HG03354 (cell line): ENCODE data around the gene TMEM38A.
"Not testable (repeated sequence)": the region's sequence is repeated elsewhere in the genome, so short reads cannot be mapped to it uniquely, and the experiment has no call there.

Source experiments
- ATAC-seq: cut with Tn5 transposase; IDR thresholded peaks from one replicate; pipeline ENCODE4 v1.9.1; 2021; ENCODE audit warnings: mild to moderate bottlenecking; ENCODE audit not compliant: unreplicated experiment, poor library complexity, severe bottlenecking

The TMEM38A gene

DNA sequence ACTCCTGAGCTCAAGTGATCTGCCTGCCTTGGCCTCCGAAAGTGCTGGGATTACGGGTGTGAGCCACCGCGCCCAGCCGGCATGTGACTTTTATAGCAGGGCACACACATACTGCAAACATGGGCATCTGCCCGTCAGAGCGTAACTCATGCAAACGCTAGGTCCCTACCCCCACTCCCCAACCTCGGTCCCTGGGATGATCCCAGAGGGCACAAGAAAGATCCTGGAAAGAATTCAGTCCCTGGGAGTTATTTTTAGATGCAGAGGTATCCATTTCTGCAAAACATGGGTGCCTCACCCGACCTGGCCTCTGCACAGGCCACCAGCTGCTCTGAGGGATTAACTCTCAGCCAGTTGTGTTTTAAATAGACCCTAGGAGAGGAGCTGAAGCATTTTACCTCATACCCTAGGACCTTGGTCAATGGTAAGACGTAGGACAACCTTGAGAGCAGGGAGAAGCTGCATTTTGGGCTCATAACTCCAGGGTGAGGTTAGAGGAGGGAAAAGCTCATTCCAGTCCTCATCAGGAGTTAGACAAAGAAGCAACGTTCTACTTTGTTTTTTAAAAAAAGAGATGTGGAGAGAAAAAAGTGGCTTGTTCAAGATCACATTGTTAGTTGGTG, 10.8 kb downstream of the TMEM38A start:
- no peak for ATAC-seq

DNA sequence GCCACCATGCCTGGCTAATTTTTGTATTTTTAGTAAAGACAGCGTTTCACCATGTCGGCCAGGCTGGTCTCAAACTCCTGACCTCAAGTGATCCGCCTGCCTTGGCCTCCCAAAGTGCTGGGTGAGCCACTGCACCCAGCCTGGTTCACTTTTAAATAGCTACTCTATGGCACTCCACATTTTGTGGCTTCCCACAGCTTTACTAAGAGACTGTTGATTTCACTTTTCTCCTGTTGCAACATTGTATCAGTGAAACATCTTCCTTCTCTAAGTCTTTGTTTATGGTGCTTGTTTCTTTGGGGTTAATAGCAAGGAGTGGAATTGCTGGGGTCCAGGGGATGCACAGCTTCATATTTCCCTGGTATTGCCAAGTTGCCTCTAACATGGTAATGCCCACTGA, 12.3 kb downstream of the TMEM38A start:
- no peak for ATAC-seq

DNA sequence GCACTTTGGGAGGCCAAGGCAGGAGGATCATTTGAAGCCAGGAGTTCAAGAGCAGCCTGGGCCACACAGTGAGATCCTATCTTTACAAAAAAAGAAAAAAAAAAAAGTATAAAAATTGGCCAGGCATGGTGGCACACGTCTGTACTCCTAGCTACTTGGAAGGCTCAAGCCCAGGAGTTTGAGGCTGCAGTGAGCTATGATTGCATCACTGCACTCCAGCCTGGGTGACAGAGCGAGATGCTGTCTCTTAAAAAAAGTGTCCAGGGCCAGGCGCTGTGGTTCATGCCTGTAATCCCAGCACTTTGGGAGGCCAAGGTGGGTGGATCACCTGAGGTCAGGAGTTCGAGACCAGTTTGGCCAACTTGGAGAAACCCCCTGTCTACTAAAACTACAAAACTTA, 12.9 kb downstream of the TMEM38A start:
- not testable (repeated sequence) for ATAC-seq

DNA sequence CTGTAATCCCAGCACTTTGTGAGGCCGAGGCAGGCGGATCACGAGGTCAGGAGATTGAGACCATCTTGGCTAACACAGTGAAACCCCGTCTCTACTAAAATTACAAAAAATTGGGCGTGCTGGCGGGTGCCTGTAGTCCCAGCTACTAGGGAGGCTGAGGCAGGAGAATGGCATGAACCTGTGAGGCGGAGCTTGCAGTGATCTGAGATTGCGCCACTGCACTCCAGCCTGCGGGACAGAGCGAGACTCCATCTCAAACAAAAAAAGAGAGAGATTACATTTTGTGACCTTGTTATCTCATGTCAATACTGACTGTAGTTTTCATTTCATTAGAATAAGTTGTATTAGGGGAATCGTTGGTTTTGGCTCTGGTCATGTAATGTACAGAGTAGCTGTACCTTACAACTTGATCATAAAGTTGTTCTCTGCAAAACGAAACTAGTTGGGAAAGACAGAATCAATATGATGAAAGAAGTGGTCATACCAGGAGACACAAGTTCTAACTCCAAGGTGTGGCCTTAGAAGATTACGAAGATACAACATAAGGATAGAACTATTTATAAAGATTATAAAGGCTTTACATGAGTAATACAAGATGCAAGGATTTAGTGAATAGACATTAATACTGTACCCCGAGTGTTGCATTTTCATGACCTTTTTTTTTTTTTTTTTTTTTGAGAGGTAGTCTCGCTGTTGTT, 15.3 kb downstream of the TMEM38A start:
- ATAC-seq = no peak

DNA sequence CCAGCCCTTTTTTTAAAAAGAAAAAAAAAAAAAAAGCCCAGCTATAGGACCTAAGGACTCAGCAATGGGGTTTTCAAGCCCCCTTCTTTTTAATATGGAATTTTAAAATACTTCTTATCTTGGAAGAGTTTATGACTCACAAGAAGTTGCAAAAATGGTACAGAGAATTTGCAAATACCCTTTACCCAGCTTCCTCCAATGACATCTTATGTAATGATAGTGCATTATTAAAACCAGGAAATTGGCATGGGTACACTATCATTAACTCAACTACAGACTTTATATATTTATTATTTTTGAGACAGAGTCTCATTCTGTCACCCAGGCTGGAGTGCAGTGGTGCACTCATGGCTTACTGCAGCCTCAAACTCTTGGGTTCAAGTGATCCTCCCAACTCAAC, 16.1 kb downstream of the TMEM38A start:
- ATAC-seq = no peak

DNA sequence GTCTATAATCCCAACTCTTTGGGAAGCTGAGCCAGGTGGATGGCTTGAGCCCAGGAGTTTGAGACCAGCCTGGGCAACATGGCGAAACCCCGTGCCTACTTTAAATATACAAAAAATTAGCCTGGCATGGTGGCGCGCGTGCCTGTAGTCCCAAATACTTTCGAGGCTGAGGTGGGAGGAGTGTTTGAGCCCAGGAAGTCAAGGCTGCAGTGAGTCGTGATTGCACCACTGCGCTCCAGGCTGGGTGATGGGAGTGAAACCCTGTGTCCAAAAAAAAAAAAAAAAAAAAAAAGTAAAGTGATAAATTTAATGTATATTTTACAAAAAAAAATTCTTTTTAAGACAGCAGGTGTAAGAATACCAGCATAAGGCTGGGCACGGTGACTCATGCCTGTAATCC, 17.6 kb downstream of the TMEM38A start:
- no peak for ATAC-seq

DNA sequence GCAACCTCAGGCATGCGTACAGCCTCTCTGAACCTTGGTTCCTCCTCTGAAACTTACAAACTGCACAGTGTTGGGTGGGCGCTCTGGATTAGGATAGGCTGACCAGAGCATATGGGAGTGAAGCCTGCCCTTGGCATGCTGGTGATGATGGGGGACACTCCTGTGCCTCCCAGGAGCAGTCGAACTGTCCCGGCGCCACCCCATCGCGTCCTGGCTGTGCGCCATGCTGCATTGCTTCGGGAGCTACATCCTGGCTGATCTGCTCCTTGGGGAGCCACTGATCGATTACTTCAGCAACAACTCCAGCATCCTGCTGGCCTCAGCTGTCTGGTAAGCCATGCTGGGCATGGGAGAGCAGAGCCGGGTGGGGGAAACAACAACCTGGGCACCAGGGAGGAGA, 18.9 kb downstream of the TMEM38A start:
- ATAC-seq = no peak

DNA sequence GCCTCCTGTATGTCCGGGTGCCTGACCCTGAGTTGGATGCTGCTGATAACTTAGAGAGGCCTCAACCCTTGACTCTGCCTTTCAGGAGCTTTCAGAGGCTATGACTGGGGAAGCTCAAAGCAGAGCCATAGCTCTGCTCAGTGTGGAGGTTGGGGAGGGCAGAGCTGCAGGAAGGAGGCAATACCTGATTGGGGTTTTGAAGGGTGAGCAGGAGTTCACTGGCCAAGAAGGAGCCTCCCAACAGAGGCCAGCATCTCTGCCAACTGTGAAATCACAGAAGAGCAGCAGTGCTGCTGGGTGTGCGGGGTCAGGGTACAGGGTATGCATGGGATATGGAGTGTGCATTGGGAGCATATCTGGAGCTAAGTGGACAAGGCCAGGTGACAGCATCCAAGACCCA, 21.6 kb downstream of the TMEM38A start:
- no peak for ATAC-seq

DNA sequence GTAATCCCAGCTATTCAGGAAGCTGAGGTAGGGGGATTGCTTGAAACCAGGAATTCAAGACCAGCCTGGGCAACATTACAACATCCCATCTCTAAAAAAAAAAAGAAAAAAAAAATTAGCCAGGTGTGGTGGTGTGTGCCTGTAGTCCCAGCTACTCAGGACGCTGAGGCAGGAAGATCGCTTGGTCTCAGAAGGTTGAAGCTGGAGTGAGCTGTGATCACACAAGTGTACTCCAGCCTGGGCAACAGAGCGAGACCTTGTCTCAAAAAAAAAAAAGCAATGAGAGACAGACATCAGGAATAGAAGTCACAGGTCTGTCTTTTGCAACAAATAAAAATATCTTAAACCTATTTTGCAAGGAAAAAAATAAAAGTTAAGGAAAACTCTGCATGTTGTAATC, 23.3 kb downstream of the TMEM38A start:
- no peak for ATAC-seq

DNA sequence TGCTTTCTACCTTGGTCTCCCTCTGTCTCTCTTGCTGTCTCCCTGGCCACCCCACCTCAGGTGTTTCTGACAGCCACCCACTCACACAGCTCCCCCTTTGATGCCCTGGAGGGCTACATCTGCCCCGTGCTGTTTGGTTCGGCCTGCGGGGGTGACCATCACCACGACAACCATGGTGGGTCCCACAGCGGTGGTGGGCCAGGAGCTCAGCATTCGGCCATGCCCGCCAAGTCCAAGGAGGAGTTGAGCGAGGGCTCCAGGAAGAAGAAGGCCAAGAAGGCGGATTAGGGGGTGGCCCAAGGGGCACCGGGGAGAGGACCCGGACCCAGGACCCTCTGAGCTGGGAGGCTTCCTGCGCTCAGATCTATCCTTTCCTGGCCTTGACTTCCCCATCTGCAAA, 27.1 kb downstream of the TMEM38A start:
- ATAC-seq = no peak

DNA sequence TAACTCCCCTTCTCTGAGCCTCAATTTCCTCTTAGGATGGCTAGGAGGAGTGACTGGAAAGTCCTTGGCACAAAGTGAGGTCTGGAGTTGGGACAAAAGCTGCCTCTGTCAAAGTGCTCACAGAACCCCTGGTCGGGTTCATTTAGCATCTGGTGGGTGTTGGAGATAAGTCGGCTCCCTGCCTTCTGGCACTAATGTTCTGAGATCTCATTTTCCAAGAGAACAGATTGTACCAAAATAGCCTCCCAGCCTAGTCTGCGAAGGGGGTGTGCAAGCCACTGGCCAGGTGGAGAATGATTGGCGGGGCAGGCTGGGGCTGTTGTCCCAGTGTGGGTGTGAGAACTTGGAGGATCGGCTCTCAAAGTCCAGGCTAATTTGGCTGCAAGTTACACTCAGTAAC, 38.0 kb downstream of the TMEM38A start:
- ATAC-seq = no peak

DNA sequence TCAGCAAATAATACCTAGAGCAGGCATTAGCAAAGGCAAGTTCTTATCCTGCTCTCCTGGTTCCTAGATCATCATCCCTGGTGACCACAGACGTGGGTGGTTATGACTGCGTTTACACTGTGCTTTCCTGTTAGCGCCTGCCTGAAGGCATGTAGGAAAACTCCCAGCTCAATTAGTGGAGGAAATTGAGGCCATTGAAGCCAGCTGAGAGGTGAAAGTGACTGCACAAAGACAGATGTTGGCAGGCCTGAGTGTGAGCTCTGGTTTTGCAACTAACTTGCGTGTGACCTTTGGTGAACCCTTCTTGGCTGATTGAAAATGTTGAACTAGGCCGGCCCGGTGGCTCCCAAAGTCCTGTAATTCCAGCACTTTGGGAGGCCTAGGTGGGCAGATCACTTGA, 41.2 kb downstream of the TMEM38A start:
- no peak for ATAC-seq

DNA sequence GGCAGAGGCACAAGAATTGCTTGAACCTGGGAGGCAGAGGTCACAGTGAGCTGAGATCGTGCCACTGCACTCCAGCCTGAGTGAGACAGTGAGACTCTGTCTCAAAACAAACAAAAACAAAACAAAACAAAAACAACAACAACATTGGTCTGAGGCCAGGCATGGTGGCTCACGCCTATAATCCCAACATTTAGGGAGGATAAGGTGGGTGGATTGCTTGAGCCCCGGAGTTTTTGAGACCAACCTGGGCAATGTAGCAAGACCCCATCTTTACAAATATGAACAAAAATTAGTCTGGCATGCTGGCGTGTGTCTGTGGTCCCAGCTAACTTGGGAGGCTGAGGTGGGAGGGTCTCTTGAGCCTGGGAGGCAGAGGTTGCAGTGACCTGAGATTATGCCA, 42.7 kb downstream of the TMEM38A start:
- ATAC-seq = no peak

DNA sequence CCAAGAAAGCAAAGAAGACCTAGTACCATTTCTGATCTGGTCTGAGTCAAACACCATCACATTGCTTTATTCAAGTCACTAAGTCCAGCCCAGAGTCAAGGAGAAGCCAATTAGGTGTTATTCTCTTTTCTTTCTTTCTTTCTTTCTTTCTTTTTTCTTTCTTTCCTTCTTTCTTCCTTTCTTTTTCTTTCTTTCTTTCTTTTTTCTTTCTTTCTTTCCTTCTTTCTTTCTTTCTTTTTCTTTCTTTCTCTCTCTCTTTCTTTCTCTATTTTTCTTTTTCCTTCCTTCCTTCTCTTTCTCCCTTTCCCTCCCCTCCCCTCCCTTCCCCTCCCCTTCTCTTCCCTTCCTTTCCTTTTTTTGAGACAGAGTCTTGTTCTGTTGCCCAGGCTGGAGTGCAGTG, 49.9 kb downstream of the TMEM38A start:
- not testable (repeated sequence) for ATAC-seq

DNA sequence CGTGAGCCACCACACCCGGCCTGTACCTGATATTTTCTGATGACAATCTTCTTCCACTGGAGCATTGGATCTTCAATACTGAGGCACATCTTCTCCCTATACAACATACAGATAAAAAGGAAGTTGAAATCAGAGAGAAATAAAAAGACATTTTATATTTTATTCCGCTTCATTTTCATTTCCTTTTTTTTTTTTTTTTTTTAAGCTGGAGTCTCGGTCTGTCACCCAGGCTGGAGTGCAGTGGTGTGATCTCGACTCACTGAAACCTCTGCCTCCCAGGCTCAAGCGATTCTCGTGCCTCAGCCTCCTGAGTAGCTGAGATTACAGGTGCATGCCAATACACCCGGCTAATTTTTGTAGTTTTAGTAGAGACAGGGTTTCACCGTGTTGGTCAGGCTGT, 51.4 kb downstream of the TMEM38A start:
- not testable (repeated sequence) for ATAC-seq

DNA sequence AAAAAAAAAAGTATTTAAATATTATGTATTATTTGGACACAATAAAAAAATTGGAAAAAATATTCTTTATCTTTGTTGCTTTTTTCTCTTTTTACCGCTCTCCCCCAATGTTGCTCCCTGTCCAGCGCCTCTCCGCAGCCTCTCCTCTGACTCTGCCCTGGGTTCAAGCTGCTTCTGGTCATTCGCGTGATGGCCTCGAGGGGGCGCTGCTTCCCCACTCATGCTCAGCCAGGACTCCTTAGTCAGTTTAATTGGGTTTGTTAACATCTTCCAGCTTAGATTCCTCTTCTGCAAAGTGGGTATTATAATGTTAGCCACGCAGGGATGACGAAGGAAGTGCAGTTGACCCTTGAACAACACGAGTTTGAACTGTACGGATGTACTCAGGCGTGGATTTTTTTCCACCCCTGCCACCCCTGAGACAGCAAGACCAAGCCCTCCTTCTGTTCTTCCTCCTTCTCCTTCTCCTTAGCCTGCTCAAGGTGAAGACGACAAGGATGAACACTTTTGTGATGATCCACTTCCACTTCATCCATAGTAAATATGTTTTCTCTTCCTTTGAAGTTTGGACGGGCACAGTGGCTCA, 53.9 kb downstream of the TMEM38A start:
- no peak for ATAC-seq

DNA sequence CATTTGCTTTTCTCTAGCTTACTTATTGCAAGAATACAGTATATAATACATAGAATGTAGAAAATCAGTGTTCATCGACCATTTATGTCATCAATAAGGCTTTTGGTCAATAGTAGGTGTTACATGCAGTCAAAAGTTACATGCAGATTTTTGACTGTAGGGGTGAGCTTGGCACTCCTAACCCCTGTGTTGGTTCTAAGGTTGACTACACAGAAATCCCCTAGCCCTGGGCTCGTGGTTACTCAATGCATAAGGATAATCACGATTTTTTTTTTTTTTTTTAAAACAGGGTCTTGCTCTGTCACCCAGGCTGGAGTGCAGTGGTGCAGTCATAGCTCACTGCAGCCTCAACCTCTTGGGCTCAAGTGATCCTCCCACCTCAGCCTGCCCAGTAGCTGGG, 54.7 kb downstream of the TMEM38A start:
- no peak for ATAC-seq

DNA sequence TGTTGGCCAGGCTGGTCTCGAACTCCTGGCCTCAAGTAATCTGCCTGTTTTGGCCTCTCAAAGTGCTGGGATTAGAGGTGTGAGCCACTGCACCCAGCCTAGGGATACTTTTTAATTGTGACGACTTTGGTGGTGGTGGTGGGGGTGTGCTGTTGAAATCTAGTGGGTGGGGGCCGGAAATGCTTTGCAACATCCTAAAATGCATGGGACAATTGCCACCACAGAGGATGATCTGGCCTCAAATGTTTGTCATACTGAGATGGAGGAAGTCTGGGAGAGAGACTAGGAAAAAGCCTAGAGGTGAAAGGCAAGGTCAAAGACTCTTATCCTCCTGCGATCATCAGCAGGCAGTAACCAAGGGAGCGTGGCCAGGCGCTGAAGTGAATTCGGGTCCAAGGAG, 60.1 kb downstream of the TMEM38A start:
- ATAC-seq = no peak

DNA sequence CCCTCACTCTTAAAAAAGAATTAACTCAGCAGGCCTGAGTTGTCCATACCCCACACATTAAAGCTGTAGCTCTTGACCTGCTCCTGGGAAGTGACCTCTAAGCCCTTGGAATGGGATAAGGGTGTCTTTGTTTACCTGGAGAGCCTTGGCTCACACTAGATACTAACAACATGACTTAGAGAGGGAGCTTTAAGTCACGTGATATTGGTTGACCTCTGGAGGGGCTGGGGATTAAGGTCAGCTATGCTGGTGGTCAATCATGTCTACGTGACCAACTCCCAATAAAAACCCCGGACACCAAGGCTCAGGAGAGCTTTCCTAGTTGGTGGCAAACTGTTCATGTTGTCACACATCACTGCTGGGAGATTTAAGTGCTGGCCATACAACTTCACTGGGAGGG, 61.7 kb downstream of the TMEM38A start:
- no peak for ATAC-seq

DNA sequence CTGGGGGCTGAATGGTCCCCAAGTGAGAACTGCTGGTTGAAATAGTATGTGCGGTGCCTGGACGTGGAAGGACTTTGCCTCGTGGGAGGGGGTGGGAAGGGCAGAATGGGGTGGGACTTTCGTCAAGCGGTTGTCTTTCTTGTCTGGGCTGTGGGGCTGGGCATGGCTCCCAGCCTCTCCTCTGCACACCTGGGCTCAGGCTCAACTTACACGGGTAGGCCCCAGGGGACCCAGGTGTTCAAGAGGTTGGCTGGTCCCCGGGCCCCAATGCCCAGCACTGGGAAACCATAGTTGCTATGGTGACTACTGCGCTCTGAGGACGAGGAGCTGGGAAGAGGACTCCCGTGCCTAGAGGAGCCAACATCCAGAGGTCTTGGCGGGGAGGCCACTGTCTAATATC, 66.0 kb downstream of the TMEM38A start:
- ATAC-seq = no peak

DNA sequence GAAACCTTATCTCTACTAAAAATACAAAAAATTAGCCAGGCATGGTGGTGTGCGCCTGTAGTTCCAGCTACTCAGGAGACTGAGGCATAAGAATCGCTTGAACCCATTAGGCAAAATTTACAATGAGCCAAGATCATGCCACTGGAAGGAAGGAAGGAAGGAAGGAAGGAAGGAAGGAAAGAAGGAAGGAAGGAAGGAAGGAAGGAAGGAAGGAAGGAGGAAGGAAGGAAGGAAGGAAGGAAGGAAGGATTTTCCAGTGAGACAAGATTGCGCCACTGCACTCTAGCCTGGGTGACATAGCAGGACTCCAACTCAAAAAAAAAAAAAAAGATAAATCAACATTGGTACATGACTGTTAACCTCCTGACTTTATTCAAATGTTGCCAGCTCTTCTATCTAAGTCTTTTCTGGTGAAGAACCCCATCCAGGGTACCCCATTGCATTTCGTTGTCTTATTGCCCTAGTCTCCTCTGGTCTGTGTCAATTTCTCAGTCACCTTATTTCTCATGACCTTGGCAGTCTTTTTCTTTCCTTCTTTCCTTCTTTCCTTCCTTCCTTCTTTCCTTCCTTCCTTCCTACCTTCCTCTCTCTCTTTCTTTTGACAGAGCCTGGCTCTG, 74.8 kb downstream of the TMEM38A start:
- ATAC-seq = not testable (repeated sequence)
